Endometrial microvascular endothelial cells (primary cell): ENCODE data around the gene TLR2. TPM values are rescaled to one million over a fixed set of nuclear protein-coding genes. Genes with fewer than 3 reads are reported as not detected.

Experiments used
- in situ Hi-C: cut with HindIII; loops from 2 replicates; pipeline ENCODE4 v1.10.0; 2017; ENCODE audit warnings: low sequenced_read_pairs, low pct_unique_long_range_greater_than_20kb; ENCODE audit errors: inconsistent ontology term
- total RNA-seq: library from RNA; depleted of rRNA; stranded (reverse); fragments of >200 nt; gene quantifications from one replicate; pipeline ENCODE4 v1.2.3, GENCODE V29; 2015; ENCODE audit errors: inconsistent ontology term

Gene TLR2
- total RNA-seq, 1 donor from 2014 or later = under 0.01 TPM

DNA sequence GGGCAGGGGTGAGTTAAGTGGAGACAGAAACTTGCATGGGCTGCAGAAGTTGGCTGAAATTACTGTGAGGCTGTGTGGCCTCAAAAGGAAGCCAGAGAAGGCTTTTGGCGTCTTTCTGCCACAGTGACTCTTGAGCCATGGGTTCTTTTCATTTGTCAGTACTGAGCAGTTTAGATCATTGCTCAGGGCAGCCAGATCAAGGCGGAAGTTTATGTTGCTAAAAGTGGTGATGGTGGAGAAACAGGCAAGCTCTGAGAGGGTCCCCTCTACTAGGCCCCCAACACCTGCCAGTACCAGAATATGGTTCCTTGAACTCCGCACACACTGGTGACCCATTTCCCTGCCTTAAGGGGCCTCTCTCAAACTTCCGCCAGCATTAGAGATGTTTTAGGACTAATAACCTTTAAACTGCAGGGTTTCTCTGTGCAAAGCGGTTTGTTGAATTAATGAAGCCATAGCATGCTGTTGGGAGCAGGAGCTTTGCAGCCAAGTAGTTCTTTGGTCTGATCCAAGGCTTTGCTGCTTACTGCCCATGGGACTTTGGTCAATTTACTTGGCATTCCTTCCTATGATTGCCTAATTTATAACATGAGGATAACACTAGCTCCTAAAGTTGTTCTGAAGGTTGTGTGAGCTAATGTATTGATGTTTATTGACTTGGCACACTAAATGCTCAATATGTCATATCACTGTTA, 41.2 kb downstream of the TLR2 start:
- in situ Hi-C loops = no loop called here

DNA sequence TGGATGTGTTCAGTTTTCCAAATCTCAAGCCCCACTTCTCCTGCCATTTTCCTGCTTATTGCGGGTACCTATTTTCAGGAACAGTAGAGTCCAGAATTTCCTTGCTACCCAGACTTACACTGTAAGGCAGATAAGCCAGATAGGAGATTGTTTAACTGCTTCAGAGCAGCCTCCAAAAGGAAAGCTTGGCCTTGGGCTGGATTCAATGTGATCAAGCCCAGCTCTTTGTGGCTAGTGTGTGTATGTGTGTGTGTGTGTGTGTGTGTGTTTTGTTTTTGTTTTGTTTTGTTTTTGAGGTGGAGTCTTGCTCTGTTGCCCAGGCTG, 41.7 kb downstream of the TLR2 start:
- in situ Hi-C loops = no loop called here

DNA sequence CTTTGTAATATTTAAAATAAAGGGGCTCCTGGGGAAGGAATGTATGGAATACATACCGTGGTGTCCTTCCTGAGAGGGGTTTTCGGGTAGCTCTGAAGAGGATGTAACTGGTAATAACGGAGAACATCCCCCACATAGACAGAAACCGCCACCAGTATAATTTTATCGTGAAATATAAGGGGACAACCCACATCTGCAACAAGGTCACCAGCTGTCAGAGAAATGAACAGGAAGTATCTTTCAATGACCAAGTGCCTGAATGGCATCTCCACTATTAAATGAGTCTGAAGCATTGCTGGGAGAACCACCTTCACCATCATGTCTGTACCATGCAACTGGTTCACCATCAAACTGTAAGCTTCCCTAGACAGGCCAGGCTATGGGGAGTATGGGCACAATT, 44.1 kb downstream of the TLR2 start:
- in situ Hi-C loops = no loop called here

- in situ Hi-C loops = no loop called here
These were observed 44.6 kb downstream of the TLR2 start for GRCh38 chr4:153728660-153729059.

DNA sequence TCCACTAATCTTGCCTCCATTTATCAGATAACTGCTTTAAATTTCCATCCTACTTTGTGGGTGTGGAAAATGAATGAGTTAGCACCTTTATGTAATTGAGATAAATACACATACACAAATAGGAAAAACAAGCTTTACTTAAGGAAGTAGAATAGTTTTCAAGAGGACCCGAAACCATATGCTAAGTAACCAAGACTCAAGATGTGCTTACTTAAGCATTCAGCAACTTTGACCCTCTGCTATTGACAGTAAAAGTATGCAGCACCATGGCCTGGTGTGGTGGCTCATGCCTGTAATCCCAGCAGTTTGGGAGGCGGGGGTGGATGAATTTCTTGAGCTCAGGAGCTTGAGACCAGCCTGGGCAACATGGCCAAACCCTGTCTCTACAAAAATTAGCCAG, 45.8 kb downstream of the TLR2 start:
- in situ Hi-C loops = no loop called here

- in situ Hi-C loops = no loop called here
These were observed 47.2 kb downstream of the TLR2 start for GRCh38 chr4:153731239-153731638.

GRCh38 chr4:153733751-153734448, 49.8 kb downstream of the TLR2 start:
- in situ Hi-C loops = no loop called here

DNA sequence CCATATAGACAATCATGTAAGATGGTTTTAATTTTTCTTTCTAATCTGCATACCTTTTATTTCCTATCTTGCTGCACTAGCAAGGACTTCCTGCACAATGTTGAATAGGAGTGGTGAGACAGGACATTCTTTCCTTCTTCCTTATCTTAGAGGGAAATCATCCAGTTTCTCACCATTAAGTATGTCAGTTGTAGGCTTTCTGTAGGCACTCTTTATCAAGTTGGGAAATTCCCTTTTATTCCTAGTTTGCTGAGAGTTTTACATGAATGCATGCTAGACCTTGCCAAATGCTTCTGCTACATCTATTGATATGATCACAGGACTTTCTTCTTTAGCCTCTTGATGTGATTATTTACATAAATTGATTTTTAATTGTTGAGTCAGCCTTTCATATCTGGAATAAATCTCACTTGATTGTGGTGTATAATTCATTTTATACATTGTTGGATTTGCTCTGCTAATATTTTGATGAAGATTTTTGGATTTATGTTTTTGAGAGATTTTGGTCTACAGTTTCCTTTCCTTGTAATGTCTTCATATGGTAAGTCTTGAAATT, 51.9 kb downstream of the TLR2 start:
- in situ Hi-C loops = no loop called here

GRCh38 chr4:153741541-153741940, 57.5 kb downstream of the TLR2 start:
- in situ Hi-C loops = no loop called here

DNA sequence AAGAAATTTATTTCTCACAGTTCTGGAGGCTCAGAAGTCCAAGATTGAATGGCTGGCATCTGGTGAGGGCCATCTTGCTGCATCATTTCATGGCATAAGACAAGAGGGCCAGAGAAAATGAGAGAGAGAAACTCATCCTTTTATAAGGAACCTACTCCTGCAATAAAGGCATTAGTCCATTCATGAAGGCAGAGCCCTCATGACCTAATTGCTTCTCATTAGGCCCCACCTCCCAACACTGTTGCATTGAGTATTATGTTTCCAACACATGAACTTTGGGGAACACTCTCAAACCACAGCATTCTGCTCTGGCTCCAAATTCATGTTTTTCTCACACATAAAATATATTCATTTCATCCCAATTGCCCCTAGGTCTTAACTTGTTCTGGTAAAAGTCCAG, 61.6 kb downstream of the TLR2 start:
- in situ Hi-C loops = no loop called here

DNA sequence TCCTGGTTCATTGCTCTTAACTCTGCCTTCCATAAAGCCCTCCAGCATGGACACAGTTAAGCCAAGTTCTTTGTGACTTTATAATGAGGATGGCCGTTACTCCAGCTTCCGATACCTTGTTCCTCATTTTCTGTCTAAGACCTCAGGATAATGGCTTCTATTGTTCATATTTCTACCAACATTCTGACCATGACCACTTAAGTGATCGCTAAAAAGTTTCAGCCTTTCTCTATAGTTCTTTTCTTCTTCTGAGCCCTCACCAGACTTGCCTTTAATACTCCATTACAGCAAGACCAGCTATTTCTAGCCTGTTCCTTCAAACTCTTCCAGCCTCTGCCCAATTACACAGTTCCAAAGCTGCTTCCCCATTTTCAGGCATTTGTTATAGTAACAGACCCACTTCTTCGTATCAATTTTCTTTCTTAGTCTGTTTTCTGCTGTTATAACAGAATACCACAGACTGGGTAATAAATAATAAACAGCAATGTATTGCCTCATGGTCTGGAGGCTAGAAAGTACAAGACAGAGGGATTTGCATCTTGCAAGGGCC, 63.4 kb downstream of the TLR2 start:
- in situ Hi-C loops = no loop called here

DNA sequence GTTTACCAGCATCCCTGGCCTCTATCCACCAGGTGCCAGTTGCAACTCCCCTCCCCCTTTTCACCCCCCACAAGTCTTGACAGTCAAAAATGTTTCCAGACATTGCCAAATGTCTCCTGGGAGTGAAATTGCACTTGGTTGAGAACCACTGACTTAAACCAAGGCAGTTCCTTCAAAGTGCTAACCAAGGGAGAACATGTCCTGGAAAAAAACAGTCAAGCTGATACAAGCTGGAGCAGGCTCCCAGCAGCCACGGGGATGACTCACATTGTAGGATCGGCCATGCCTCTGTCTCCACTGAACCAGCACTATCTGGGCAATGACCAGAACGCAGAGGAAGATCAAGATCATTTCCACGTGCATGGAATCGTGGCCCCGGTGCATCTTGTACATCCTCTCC, 64.3 kb downstream of the TLR2 start:
- in situ Hi-C loops = no loop called here

GRCh38 chr4:153750197-153750817, 66.2 kb downstream of the TLR2 start:
- in situ Hi-C loops = no loop called here

DNA sequence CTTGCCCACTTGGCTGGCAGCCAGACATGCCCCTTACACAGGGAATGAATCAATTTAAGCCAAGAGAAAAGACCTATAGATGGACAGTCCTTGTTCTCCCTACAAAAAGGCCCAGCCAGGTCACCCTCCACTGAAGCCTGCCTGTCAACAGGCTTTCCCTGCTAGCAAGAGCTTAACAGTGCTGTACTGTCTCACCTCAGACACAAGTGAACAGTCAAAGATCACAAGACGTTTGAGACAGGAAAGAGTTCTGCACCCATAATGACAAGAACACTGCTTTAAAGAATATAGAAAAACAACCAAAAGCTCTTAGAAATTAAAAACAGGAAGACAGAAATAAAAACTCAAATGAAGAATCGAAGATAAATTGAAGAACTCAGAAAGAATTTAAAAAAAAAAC, 71.1 kb downstream of the TLR2 start:
- in situ Hi-C loops = no loop called here

Other genes starting within 250 kb of the TLR2 start
- 21.4 TPM for gene TMEM131L, start 217.9 kb upstream of the TLR2 start, total RNA-seq
- gene RNF175, start 75.7 kb downstream of the TLR2 start, total RNA-seq = not detected
- not detected for gene SFRP2, start 104.8 kb downstream of the TLR2 start, total RNA-seq